Spleen (tissue), 7 donors: ENCODE measurements around the gene CARS2.

Experiments
- POLR2A ChIP-seq, 3 donors: fragments of 450-650 bp; IDR thresholded peaks; one replicate each; pipeline ENCODE4 v1.5.1; 2017; ENCODE audit warnings: antibody characterized with exemption in 3 of 3, mild to moderate bottlenecking in 1 of 3
- POLR2AphosphoS5 ChIP-seq, 3 donors: sonication (generic); formaldehyde crosslinking; IDR thresholded peaks; one replicate each; pipeline ENCODE4 v1.5.1; 2017; ENCODE audit warnings: antibody characterized with exemption in 3 of 3
- TF ChIP-seq, protein P1 (sequence below), 11 experiments: fragments of 200-600 bp in 7 of 11; fragments of 450-650 bp in 4 of 11; sonication (generic) in 4 of 11; IDR thresholded peaks in 8 of 11; conservative IDR thresholded peaks in 3 of 11; 1 replicate in 7 of 11; 2 replicates in 4 of 11; pipeline versions ENCODE4 v1.4.0 to v1.8.0; 2016 to 2021; ENCODE audit warnings: antibody characterized with exemption in 11 of 11, inconsistent platforms in 4 of 11, mild to moderate bottlenecking in 1 of 11
- donor health status: DM: no; HTN: no; CAD: no; lungs with moderate emphysema.
- donor health status: DM: no; HTN: no; CAD: no.
- donor health status: DM: no; HTN: no; CAD: no.

DNA sequence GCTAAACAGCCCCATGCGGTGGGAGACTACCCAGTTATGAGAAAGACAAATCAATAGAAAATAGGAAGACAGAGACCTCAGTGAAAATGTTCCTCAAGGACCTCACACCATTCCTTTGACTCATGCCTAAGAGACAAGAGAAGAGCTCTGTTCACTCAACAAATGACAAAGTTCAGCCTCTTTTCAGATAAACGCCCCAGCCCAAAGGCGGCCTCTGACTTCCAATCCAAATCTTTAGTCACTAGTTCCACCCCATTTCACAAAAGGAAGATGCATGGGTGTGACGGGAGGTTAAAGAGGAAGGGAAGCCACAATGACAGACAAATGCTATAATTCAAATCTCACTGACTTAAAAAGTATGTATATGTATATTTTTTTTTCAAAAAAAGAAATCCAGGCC is 8.1 kb downstream of the CARS2 start:
- TF ChIP-seq, protein P1, sequence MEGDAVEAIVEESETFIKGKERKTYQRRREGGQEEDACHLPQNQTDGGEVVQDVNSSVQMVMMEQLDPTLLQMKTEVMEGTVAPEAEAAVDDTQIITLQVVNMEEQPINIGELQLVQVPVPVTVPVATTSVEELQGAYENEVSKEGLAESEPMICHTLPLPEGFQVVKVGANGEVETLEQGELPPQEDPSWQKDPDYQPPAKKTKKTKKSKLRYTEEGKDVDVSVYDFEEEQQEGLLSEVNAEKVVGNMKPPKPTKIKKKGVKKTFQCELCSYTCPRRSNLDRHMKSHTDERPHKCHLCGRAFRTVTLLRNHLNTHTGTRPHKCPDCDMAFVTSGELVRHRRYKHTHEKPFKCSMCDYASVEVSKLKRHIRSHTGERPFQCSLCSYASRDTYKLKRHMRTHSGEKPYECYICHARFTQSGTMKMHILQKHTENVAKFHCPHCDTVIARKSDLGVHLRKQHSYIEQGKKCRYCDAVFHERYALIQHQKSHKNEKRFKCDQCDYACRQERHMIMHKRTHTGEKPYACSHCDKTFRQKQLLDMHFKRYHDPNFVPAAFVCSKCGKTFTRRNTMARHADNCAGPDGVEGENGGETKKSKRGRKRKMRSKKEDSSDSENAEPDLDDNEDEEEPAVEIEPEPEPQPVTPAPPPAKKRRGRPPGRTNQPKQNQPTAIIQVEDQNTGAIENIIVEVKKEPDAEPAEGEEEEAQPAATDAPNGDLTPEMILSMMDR (IDR thresholded peaks at IDR 0.05 in 8 of 11, conservative IDR thresholded peaks at IDR 0.05 in 3 of 11), result no peak
- TF ChIP-seq POLR2A (IDR thresholded peaks at IDR 0.05) (no peak), POLR2AphosphoS5 (IDR thresholded peaks at IDR 0.05) (no peak)
